T-helper 9 cell (primary cell): ENCODE measurements around the gene CMSS1.
"Not testable (repeated sequence)": the region's sequence is repeated elsewhere in the genome, so short reads cannot be mapped to it uniquely, and the experiment has no call there.

Experiments used
- DNase-seq: peaks from one replicate; pipeline ENCODE4 v3.0.0-alpha.2; 2020

CMSS1 gene

DNA sequence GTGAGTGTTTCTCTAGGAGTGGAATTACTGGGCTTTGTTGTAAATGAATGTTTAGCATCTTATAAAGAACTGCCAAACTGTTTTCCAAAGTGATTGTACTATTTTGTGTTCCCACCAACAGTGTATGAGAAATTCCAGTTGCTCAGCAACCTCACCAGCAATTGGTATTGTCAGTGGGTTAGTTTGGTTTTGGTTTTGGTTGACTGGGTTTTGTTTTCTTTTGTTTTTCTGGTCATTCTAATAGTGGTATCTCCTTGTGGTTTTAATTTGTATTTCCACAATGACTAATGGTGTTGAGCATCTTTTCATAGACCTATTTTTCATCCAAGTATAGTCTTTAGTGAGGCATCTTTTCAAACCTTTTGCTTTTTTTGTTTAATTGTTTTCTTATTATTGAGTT is 269.5 kb downstream of the CMSS1 start:
- DNase-seq: no peak

DNA sequence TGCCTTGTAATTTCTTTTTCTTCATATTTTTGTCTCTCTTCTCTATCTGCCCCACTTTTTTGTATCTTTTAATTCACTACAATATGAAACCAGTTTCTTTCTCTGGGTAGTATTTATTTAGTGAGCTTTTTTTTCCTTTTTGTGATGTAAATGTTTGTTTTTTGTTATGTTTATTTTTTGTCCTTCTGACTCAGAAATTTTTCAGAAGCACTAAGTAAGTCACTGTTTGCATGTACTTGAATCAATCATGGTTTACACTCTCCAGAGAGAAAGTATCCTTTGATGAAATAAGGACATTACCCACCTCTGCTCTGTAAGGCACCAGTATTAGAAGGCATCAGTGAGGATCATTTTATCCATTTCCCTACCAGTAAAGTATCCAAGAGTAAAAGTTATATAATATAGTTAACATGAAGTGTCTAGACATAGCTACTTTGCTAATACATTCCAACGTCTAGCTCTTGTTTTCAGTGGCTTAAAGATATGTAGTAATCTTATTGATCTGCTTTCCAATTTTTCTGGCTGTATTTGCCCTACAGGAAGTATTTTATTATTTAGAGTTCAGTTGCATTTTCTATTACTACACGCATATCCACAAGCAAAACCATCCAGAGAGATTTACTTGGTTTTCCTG is 271.2 kb downstream of the CMSS1 start:
- DNase-seq: no peak

DNA sequence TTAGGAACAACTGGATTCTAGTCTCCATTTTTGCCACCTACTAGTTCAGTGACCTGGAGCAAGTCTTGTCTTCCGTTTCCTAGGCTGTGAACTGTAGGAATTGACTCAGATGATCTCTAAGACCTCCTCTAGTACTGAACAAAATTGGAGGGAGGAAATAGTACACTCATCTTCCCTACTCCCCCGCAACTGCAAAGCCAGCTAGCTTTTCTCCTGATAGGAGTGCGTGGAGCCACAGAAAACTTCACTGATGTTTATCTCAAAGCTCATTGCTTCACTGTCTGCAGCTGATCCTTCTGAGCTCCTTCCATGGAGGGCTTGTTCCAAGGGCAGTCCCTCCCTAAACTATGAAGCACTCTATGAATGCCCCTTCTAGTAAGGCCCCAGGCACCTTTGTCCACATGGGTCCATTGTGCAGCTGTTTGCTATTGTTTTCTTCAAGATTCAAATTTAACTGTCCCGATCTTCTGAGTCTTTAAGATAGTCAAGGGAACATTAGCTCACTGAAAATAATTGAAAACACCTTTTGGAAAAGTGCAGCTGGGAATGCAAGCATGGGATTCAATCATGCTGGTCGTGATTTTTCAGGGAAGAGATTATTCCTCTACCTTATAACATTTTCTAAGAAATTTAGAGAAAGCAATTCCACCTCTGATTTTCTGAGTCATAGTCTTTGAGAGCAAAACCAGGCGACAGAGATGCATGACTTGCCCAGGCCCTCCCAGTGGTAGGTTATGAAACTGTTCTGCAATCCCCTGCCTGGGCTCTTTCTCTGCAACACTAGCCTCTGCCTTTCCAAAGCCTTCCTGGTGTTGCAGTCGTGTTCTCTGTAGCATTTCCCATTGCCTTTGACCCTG is 272.4 kb downstream of the CMSS1 start:
- DNase-seq: no peak

GRCh38 chr3:100090669-100091005 is 273.0 kb downstream of the CMSS1 start:
- DNase-seq: no peak

GRCh38 chr3:100093831-100094230 is 276.2 kb downstream of the CMSS1 start:
- no peak for DNase-seq

DNA sequence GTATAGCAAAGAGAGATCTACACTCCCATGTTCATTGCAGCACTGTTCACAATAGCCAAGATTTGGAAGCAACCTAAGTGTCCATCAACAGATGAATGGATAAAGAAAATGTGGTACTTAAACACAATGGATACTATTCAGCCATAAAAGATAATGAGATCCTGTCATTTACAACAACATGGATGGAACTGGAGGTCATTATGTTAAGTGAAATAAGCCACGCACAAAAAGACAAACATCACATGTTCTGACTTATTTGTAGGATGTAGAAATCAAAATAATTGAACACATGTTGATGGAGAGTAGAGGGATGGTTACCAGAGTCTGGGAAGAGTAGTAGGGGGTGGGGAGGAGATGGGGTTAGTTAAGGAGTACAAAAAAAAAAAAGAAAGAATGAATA is 278.6 kb downstream of the CMSS1 start:
- not testable (repeated sequence) for DNase-seq

GRCh38 chr3:100096866-100097265 is 279.2 kb downstream of the CMSS1 start:
- no peak for DNase-seq

DNA sequence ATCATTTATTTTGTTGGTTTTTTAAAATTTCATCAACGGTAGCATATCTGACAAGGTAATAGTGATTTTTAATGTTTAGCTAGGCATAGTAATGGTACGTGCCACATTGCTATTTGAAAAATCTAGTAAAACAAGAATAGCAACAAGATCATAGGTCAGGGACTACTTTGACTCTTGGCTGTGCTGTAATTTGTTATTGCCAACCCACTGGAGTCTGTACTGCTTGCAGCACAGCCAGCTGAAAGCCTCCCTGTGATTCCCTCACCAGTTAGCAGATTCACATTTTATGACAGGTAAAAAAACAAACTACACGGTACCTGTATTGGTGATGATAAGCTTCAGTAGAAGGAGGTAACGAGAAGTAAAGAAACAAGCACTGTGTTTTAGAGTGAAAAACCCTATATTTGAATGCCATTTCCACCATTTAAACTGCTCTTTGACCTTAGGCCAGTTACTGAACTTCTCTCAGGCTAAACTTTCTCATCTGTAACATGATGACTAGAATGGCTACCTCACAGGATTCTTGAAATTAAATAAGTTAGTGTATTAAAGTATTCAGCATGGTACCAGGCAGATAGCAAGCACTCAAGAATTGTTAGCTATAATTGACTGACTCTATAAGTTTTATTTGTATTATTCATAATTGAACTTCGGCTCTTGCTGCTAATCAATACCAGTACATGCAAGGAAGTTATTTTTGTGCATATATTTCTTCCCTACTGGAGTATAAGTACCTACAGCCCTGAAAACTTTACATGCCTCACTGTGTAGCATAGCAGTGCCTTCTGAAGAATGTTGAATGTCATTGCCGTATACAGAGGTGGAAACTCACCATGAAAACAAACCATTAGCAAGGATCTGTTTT is 280.5 kb downstream of the CMSS1 start:
- DNase-seq: no peak

DNA sequence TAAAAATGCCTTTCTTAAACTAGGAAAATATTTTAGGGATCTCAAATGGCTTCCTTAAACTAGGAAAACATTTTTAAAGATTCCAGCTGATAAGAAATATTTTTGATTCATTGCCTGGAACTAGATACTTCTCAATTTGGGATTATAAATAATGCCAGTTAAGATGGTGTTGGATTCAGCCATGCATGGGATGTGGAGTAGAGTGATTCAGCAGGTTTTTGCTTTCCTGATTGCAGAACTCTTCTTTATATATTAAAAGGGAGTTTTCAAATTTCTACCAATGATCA is 281.1 kb downstream of the CMSS1 start:
- no peak for DNase-seq

DNA sequence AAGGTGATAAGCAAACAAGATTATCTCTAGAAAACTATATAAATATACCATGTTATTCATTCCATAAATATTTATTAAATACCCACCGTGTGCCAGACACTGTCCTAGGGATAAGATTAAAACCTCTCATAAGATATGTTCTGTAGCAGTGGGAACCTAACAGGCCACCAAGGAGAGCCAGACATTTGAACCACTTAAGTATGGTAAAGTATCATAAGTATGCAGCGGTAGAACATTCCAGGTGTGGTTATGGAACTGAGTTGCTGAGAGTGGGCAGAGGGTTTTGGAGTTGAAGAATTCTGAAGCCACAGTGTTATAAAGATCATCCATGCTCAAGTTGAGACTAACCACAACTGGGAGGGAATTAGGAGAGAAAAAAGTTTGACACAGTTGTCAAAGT is 282.0 kb downstream of the CMSS1 start:
- DNase-seq: no peak

GRCh38 chr3:100100425-100100824 is 282.8 kb downstream of the CMSS1 start:
- no peak for DNase-seq

DNA sequence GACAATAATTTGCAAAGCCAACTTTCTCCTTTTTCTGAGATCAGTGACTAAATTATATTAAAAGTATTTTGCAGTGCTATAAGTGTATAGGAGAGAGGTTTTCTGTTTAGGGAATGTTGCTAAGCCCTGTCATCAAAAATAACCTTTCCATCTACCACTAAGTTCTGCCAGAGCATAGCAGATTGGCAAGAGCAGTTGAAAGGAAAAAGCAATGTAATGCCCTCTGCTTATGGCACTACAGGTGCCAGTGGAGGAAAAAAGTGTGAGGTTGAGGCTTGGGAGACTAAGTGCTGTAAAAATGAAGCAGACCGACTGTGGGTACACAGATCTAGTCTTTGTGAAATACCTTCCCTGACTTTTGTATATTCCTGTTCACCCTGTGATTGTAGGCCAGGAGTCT is 285.1 kb downstream of the CMSS1 start:
- DNase-seq: no peak

GRCh38 chr3:100103558-100104441 is 286.1 kb downstream of the CMSS1 start:
- no peak for DNase-seq

- DNase-seq: no peak
Observed at GRCh38 chr3:100104442-100104798, 286.8 kb downstream of the CMSS1 start.

- DNase-seq: no peak
Observed at GRCh38 chr3:100104817-100105413, 287.3 kb downstream of the CMSS1 start.

DNA sequence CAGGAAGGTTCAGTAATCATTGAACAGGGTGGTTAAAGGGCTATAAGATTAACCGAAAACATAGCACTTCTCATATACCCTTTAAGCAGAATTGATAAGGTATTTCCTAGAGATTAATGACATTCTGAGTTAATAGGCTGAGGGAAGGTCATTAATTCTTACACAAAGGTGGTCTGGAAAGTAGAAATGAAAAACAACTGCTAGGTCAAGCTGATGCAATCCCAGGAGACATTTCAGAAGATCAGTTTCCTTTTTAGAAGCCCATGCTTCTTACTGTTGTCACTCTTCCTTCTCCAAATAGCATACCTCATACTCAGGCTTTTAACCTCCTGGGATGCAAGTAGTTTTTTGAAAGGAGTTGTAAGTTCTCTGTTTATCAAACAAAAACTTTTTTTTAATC is 287.8 kb downstream of the CMSS1 start:
- DNase-seq: no peak

- DNase-seq: no peak
Observed at GRCh38 chr3:100106094-100106493, 288.4 kb downstream of the CMSS1 start.

- no peak for DNase-seq
Observed at GRCh38 chr3:100106531-100107141, 289.0 kb downstream of the CMSS1 start.

- no peak for DNase-seq
Observed at GRCh38 chr3:100107221-100107814, 289.7 kb downstream of the CMSS1 start.

GRCh38 chr3:100108464-100109079 is 290.9 kb downstream of the CMSS1 start:
- DNase-seq: no peak

GRCh38 chr3:100110162-100110561 is 292.5 kb downstream of the CMSS1 start:
- no peak for DNase-seq
